GM12891 (cell line): ENCODE results near the gene KRTAP9-2.

Experiments used
- POLR2AphosphoS5 ChIP-seq: IDR thresholded peaks from 2 replicates; pipeline ENCODE4 v1.6.1; 2011; ENCODE audit warnings: low read depth, low read length, control low read depth
- TAF1 ChIP-seq: IDR thresholded peaks from 2 replicates; pipeline ENCODE4 v1.6.1; 2011; ENCODE audit warnings: low read depth, low read length, control low read depth

DNA sequence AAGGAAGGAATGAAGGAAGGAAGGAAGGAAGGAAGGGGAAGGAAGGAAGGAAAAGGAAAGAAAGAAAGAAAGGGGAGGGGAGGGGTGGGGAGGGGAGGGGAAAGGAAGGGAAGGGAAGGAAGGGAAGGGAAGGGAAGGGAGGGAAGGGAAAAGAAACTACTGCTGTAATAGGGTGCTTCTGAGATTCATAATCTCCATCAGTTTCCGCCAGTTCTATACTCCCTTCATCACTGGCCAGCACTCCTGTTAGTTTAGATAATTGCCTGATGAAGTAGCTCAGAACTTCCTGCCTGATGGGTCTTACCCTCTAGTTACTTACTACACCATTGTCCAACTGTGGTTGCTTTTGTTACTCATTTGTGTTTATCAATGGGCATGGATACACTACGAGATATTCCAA lies 36.8 kb downstream of the KRTAP9-2 start:
- TF ChIP-seq TAF1 = no peak
- TF ChIP-seq POLR2AphosphoS5 = no peak
